ENCODE measurements around the gene ATG4A.

GRCh38 chrX:108199041-108199440, 107.5 kb downstream of the ATG4A start:
- no peak for TF ChIP-seq CREB1 (IDR thresholded peaks at IDR 0.05)
- TF ChIP-seq, protein P1, sequence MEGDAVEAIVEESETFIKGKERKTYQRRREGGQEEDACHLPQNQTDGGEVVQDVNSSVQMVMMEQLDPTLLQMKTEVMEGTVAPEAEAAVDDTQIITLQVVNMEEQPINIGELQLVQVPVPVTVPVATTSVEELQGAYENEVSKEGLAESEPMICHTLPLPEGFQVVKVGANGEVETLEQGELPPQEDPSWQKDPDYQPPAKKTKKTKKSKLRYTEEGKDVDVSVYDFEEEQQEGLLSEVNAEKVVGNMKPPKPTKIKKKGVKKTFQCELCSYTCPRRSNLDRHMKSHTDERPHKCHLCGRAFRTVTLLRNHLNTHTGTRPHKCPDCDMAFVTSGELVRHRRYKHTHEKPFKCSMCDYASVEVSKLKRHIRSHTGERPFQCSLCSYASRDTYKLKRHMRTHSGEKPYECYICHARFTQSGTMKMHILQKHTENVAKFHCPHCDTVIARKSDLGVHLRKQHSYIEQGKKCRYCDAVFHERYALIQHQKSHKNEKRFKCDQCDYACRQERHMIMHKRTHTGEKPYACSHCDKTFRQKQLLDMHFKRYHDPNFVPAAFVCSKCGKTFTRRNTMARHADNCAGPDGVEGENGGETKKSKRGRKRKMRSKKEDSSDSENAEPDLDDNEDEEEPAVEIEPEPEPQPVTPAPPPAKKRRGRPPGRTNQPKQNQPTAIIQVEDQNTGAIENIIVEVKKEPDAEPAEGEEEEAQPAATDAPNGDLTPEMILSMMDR (IDR thresholded peaks at IDR 0.05; ENCODE audit: control extremely low read depth in 1 of 3, insufficient read depth in 1 of 3, low read depth in 1 of 3, low read length in 3 of 3): no peak
- no peak for TF ChIP-seq POLR2A (IDR thresholded peaks at IDR 0.05; ENCODE audit: control extremely low read depth in 1 of 2, low read depth in 2 of 2, low read length in 2 of 2)
- no peak for TF ChIP-seq EZH2 (IDR thresholded peaks at IDR 0.05; ENCODE audit: low read depth, low read length, severe bottlenecking)
- TF ChIP-seq BRCA1 (IDR thresholded peaks at IDR 0.05; ENCODE audit: low read depth, low read length): no peak
- TF ChIP-seq YY1 (IDR thresholded peaks at IDR 0.05; ENCODE audit: low read depth, low read length): no peak
- TF ChIP-seq RAD21 (IDR thresholded peaks at IDR 0.05 in 1 of 2, conservative IDR thresholded peaks at IDR 0.05 in 1 of 2; ENCODE audit: low read depth in 2 of 2, low read length in 2 of 2): no peak

Data from H1 (cell line).